GM18873 (cell line): ENCODE results near the gene MPP3.
"Not testable (repeated sequence)": the region's sequence is repeated elsewhere in the genome, so short reads cannot be mapped to it uniquely, and the experiment has no call there.

Source experiments
- ATAC-seq: cut with Tn5 transposase; IDR thresholded peaks from one replicate; pipeline ENCODE4 v1.9.1; 2021; ENCODE audit warnings: mild to moderate bottlenecking, moderate library complexity, moderate number of reproducible peaks; ENCODE audit not compliant: unreplicated experiment, low FRiP score

The MPP3 gene

GRCh38 chr17:43864161-43864984 is 31.4 kb upstream of the MPP3 start:
- no peak for ATAC-seq

- no peak for ATAC-seq
These were observed 29.0 kb upstream of the MPP3 start for GRCh38 chr17:43861960-43862359.

- no peak for ATAC-seq
These were observed 28.1 kb upstream of the MPP3 start for GRCh38 chr17:43860927-43861622.

GRCh38 chr17:43860077-43860725 is 27.3 kb upstream of the MPP3 start:
- ATAC-seq: no peak

- ATAC-seq: no peak
These were observed 25.1 kb upstream of the MPP3 start for GRCh38 chr17:43857957-43858600.

GRCh38 chr17:43857141-43857540 is 24.2 kb upstream of the MPP3 start:
- no peak for ATAC-seq

GRCh38 chr17:43856141-43856540 is 23.2 kb upstream of the MPP3 start:
- ATAC-seq: no peak

GRCh38 chr17:43855061-43855460 is 22.1 kb upstream of the MPP3 start:
- ATAC-seq: no peak

- no peak for ATAC-seq
These were observed 21.6 kb upstream of the MPP3 start for GRCh38 chr17:43854498-43854897.

- ATAC-seq: no peak
These were observed 20.6 kb upstream of the MPP3 start for GRCh38 chr17:43853546-43853945.

- ATAC-seq: no peak
These were observed 19.6 kb upstream of the MPP3 start for GRCh38 chr17:43852571-43852970.

- no peak for ATAC-seq
These were observed 16.2 kb upstream of the MPP3 start for GRCh38 chr17:43849116-43849515.

GRCh38 chr17:43848601-43849000 is 15.7 kb upstream of the MPP3 start:
- no peak for ATAC-seq

- no peak for ATAC-seq
These were observed 14.0 kb upstream of the MPP3 start, which contains the start of gene CD300LG for GRCh38 chr17:43846963-43847371. Gene CD300LG (plus strand): TSS chr17:43847176. CDS start chr17:43847217, 41 bp downstream.

- no peak for ATAC-seq
These were observed 13.3 kb upstream of the MPP3 start for GRCh38 chr17:43846221-43846712.

- ATAC-seq: no peak
These were observed 12.8 kb upstream of the MPP3 start for GRCh38 chr17:43845766-43846165.

GRCh38 chr17:43844241-43844640 is 11.3 kb upstream of the MPP3 start:
- no peak for ATAC-seq

GRCh38 chr17:43842975-43843325 is 10.0 kb upstream of the MPP3 start:
- no peak for ATAC-seq

- not testable (repeated sequence) for ATAC-seq
These were observed 9.4 kb upstream of the MPP3 start for GRCh38 chr17:43842091-43842974.

GRCh38 chr17:43841282-43841681 is 8.3 kb upstream of the MPP3 start:
- no peak for ATAC-seq
